ENCODE measurements around the gene PRKN.

PRKN gene

GRCh38 chr6:162674452-162674851 is 53.1 kb downstream of the PRKN start:
- no peak for DNase-seq (ENCODE audit: low read depth)

GRCh38 chr6:162671580-162672165 is 55.9 kb downstream of the PRKN start:
- DNase-seq (ENCODE audit: low read depth), result no peak

GRCh38 chr6:162670345-162670744 is 57.2 kb downstream of the PRKN start:
- DNase-seq (ENCODE audit: low read depth), result no peak

- no peak for DNase-seq (ENCODE audit: low read depth)
Measured at GRCh38 chr6:162666246-162666645, 61.3 kb downstream of the PRKN start.

- no peak for DNase-seq (ENCODE audit: low read depth)
Measured at GRCh38 chr6:162653808-162654207, 73.8 kb downstream of the PRKN start.

GRCh38 chr6:162651505-162651904 is 76.1 kb downstream of the PRKN start:
- DNase-seq (ENCODE audit: low read depth), result no peak

- DNase-seq (ENCODE audit: low read depth), result no peak
Measured at GRCh38 chr6:162649271-162649670, 78.3 kb downstream of the PRKN start.

- no peak for DNase-seq (ENCODE audit: low read depth)
Measured at GRCh38 chr6:162644153-162644552, 83.4 kb downstream of the PRKN start.

- DNase-seq (ENCODE audit: low read depth), result no peak
Measured at GRCh38 chr6:162640756-162641155, 86.8 kb downstream of the PRKN start.

GRCh38 chr6:162639951-162640350 is 87.6 kb downstream of the PRKN start:
- DNase-seq (ENCODE audit: low read depth), result no peak

GRCh38 chr6:162638931-162639574 is 88.5 kb downstream of the PRKN start:
- no peak for DNase-seq (ENCODE audit: low read depth)

GRCh38 chr6:162637317-162637716 is 90.2 kb downstream of the PRKN start:
- no peak for DNase-seq (ENCODE audit: low read depth)

GRCh38 chr6:162636167-162636566 is 91.4 kb downstream of the PRKN start:
- no peak for DNase-seq (ENCODE audit: low read depth)

GRCh38 chr6:162631546-162631945 is 96.0 kb downstream of the PRKN start:
- no peak for DNase-seq (ENCODE audit: low read depth)

GRCh38 chr6:162630069-162630468 is 97.5 kb downstream of the PRKN start:
- DNase-seq (ENCODE audit: low read depth), result no peak

GRCh38 chr6:162627825-162628224 is 99.7 kb downstream of the PRKN start:
- no peak for DNase-seq (ENCODE audit: low read depth)

GRCh38 chr6:162627362-162627761 is 100.2 kb downstream of the PRKN start:
- no peak for DNase-seq (ENCODE audit: low read depth)

- no peak for DNase-seq (ENCODE audit: low read depth)
Measured at GRCh38 chr6:162626869-162627268, 100.7 kb downstream of the PRKN start.

GRCh38 chr6:162625846-162626540 is 101.6 kb downstream of the PRKN start:
- no peak for DNase-seq (ENCODE audit: low read depth)

GRCh38 chr6:162622572-162622971 is 105.0 kb downstream of the PRKN start:
- no peak for DNase-seq (ENCODE audit: low read depth)

GRCh38 chr6:162621246-162621645 is 106.3 kb downstream of the PRKN start:
- no peak for DNase-seq (ENCODE audit: low read depth)

GRCh38 chr6:162620073-162620472 is 107.5 kb downstream of the PRKN start:
- DNase-seq (ENCODE audit: low read depth), result no peak

- no peak for DNase-seq (ENCODE audit: low read depth)
Measured at GRCh38 chr6:162618448-162619002, 109.0 kb downstream of the PRKN start.

Measured in CMK (cell line).